A549 (cell line): ENCODE measurements around the gene SETD7.

Experiments used
- MAFK ChIP-seq: fragments of 450-650 bp; IDR thresholded peaks from 2 replicates; pipeline ENCODE4 v1.6.1; 2014; ENCODE audit not compliant: partially characterized antibody
- MYC ChIP-seq: IDR thresholded peaks from 2 replicates; pipeline ENCODE4 v1.6.1; 2012; ENCODE audit warnings: mild to moderate bottlenecking, inconsistent platforms, low read length, improper control_type of control experiment, borderline replicate concordance
- NR3C1 ChIP-seq: fragments of >200 bp; sonication (Bioruptor Twin); formaldehyde crosslinking; IDR thresholded peaks from 3 replicates; pipeline ENCODE4 v1.6.1; 2017
- PBX3 ChIP-seq: IDR thresholded peaks from 2 replicates; pipeline ENCODE4 v1.6.1; 2012
- POLR2A ChIP-seq: IDR thresholded peaks from 2 replicates; pipeline ENCODE4 v1.6.1; 2012; ENCODE audit warnings: mild to moderate bottlenecking, low read length
- POLR2AphosphoS2 ChIP-seq: conservative IDR thresholded peaks from 2 replicates; pipeline ENCODE4 v1.6.1; 2012; ENCODE audit warnings: low read length, improper control_type of control experiment, inconsistent platforms
- RCOR1 ChIP-seq: fragments of 150-350 bp; IDR thresholded peaks from 2 replicates; pipeline ENCODE4 v1.6.1; 2014; ENCODE audit warnings: antibody characterized with exemption, low read length, low read depth
- ZSCAN20 ChIP-seq: fragments of 250-450 bp; sonication (Bioruptor Pico); IDR thresholded peaks from 2 replicates; pipeline ENCODE4 v1.8.0; 2022; ENCODE audit warnings: mild to moderate bottlenecking, moderate library complexity
- TF ChIP-seq, protein P1 (sequence below): fragments of 150-350 bp; IDR thresholded peaks from 2 replicates; pipeline ENCODE4 v1.6.1; 2014; ENCODE audit warnings: low read depth, mild to moderate bottlenecking, low read length
- TF ChIP-seq, protein P2 (sequence below): fragments of >200 bp; sonication (Bioruptor Twin); formaldehyde crosslinking; IDR thresholded peaks from 3 replicates; pipeline ENCODE4 v1.5.1; 2016

- TF ChIP-seq NR3C1 (no peak), RCOR1 (no peak), POLR2AphosphoS2 (no peak), MAFK (no peak), PBX3 (no peak), MYC (no peak), POLR2A (no peak), ZSCAN20 (CRISPR knock-in tag) (no peak)
- TF ChIP-seq, protein P1, sequence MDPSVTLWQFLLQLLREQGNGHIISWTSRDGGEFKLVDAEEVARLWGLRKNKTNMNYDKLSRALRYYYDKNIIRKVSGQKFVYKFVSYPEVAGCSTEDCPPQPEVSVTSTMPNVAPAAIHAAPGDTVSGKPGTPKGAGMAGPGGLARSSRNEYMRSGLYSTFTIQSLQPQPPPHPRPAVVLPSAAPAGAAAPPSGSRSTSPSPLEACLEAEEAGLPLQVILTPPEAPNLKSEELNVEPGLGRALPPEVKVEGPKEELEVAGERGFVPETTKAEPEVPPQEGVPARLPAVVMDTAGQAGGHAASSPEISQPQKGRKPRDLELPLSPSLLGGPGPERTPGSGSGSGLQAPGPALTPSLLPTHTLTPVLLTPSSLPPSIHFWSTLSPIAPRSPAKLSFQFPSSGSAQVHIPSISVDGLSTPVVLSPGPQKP = no peak
- TF ChIP-seq, protein P2, sequence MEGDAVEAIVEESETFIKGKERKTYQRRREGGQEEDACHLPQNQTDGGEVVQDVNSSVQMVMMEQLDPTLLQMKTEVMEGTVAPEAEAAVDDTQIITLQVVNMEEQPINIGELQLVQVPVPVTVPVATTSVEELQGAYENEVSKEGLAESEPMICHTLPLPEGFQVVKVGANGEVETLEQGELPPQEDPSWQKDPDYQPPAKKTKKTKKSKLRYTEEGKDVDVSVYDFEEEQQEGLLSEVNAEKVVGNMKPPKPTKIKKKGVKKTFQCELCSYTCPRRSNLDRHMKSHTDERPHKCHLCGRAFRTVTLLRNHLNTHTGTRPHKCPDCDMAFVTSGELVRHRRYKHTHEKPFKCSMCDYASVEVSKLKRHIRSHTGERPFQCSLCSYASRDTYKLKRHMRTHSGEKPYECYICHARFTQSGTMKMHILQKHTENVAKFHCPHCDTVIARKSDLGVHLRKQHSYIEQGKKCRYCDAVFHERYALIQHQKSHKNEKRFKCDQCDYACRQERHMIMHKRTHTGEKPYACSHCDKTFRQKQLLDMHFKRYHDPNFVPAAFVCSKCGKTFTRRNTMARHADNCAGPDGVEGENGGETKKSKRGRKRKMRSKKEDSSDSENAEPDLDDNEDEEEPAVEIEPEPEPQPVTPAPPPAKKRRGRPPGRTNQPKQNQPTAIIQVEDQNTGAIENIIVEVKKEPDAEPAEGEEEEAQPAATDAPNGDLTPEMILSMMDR = no peak
These were observed 38.7 kb upstream of the SETD7 start for GRCh38 chr4:139594591-139595185.
